H1 (cell line): ENCODE measurements around the gene BSG. TPM values are rescaled to one million over a fixed set of nuclear protein-coding genes. Genes with fewer than 3 reads are reported as not detected.

Experiments used
- CBX5 ChIP-seq: fragments of 300-800, 300-1000 bp; sonication (generic); IDR thresholded peaks from 2 replicates; pipeline ENCODE4 v1.7.1; 2016; ENCODE audit warnings: antibody characterized with exemption, low read length, low read depth
- CEBPB ChIP-seq: IDR thresholded peaks from 2 replicates; pipeline ENCODE4 v1.6.1; 2012; ENCODE audit warnings: low read depth, low read length
- EGR1 ChIP-seq: IDR thresholded peaks from 2 replicates; pipeline ENCODE4 v1.6.1; 2011; ENCODE audit warnings: low read depth, low read length, borderline replicate concordance
- GTF2F1 ChIP-seq: IDR thresholded peaks from 2 replicates; pipeline ENCODE4 v1.6.1; 2012; ENCODE audit warnings: low read depth, low read length, improper control_type of control experiment, borderline replicate concordance
- PHF8 ChIP-seq: fragments of 200-600 bp; sonication (generic); conservative IDR thresholded peaks from 2 replicates; pipeline ENCODE4 v1.7.1; 2012; ENCODE audit warnings: low read depth, mild to moderate bottlenecking, inconsistent platforms, low read length, moderate library complexity
- POLR2AphosphoS5 ChIP-seq: IDR thresholded peaks from 2 replicates; pipeline ENCODE4 v1.6.1; 2011; ENCODE audit warnings: low read depth, low read length
- RXRA ChIP-seq: IDR thresholded peaks from 2 replicates; pipeline ENCODE4 v1.6.1; 2011; ENCODE audit warnings: low read depth, mild to moderate bottlenecking, low read length, moderate library complexity; ENCODE audit not compliant: insufficient read depth
- SP2 ChIP-seq: IDR thresholded peaks from 2 replicates; pipeline ENCODE4 v1.6.1; 2012; ENCODE audit warnings: mild to moderate bottlenecking, low read length, inconsistent platforms
- TAF1 ChIP-seq: IDR thresholded peaks from 2 replicates; pipeline ENCODE4 v1.6.1; 2011; ENCODE audit warnings: mild to moderate bottlenecking, low read depth, low read length
- TBP ChIP-seq: IDR thresholded peaks from 2 replicates; pipeline ENCODE4 v1.6.1; 2011; ENCODE audit warnings: low read depth, low read length, improper control_type of control experiment
- polyA plus RNA-seq, 7 experiments: library from polyadenylated mRNA; depleted of rRNA in 3 of 7; stranded (reverse) in 5 of 7; unstranded in 2 of 7; fragments of >200 nt in 5 of 7; fragments of 200-250 nt in 2 of 7; gene quantifications; 1 replicate in 5 of 7; 2 replicates in 1 of 7; 4 replicates in 1 of 7; pipeline versions ENCODE4 v1.2.1 to v1.2.3, GENCODE V29; 2011 to 2013; ENCODE audit warnings: missing spikeins in 2 of 7, mixed read lengths in 2 of 7
- total RNA-seq: library from RNA; stranded (reverse); fragmentation: NEBNext Ultra II Directional; extraction: Animal tissue kit (Norgen Biotek cat#: 25700); gene quantifications from 2 replicates; pipeline ENCODE4 v1.2.1, GENCODE V29; 2021

Gene BSG
- total and polyA plus RNA-seq, 2 of the 8 experiments (the other 6 are each of a cell fraction or from before 2014, with no cell fraction given) = 726 to 1,055 TPM

DNA sequence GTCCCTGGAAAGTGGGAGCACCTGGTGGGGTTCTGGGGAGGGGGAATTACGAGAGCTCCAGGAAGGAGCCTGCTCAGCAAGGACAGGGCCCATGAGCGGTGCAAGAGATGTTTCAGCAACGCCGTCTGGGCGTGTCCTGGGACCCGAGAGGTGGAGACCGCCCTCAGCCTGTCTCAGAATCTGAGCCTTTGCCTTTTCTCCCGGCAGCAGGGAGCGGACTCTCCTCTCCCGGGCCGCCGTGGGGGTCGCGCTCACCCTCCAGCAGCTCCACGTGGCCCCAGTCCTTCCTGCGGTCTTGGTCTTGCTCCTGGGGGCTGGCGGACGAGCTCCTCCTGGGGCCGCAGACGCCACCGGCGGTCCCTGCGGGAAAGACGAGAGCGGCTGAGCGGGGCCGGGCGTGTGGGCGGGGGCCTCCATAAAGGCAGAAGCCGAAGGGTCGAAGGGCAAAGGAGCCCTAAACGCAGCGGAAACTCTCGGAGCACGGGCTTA lies 60.2 kb downstream of the BSG start (continued):
- TF ChIP-seq GTF2F1 (no peak), TAF1 (peak; percentile 41), EGR1 (no peak), PHF8 (no peak), POLR2AphosphoS5 (no peak), RXRA (no peak), CBX5 (no peak), TBP (no peak), CEBPB (no peak), SP2 (no peak)

Other genes with a start within 250 kb of the BSG start
- 45.7 and 48.3 TPM in 2 replicates for gene MIER2, start 227.8 kb upstream of the BSG start, total RNA-seq
- 30.3 and 53.1 TPM in 2 replicates for gene MIER2, start 227.8 kb upstream of the BSG start, polyA plus RNA-seq (2011; rRNA removed)
- gene C2CD4C, start 163.4 kb upstream of the BSG start, total RNA-seq = 6.3 and 6.6 TPM in 2 replicates
- 3.8 and 7.8 TPM in 2 replicates for gene C2CD4C, start 163.4 kb upstream of the BSG start, polyA plus RNA-seq (2011; rRNA removed)
- 3.5 and 4.4 TPM in 2 replicates for gene SHC2, start 111.6 kb upstream of the BSG start, total RNA-seq
- gene SHC2, start 111.6 kb upstream of the BSG start, polyA plus RNA-seq (2011; rRNA removed) = 7.3 and 11.3 TPM in 2 replicates
- gene MADCAM1, start 76.1 kb upstream of the BSG start, total RNA-seq = 3.0 and 3.1 TPM in 2 replicates
- 2.3 and 5.3 TPM in 2 replicates for gene MADCAM1, start 76.1 kb upstream of the BSG start, polyA plus RNA-seq (2011; rRNA removed)
- gene TPGS1, start 65.1 kb upstream of the BSG start, total RNA-seq = 9.1 and 10.2 TPM in 2 replicates
- 10.6 and 11.8 TPM in 2 replicates for gene TPGS1, start 65.1 kb upstream of the BSG start, polyA plus RNA-seq (2011; rRNA removed)
- gene CDC34, start 40.8 kb upstream of the BSG start, total RNA-seq = 129 and 133 TPM in 2 replicates
- 95.9 and 152 TPM in 2 replicates for gene CDC34, start 40.8 kb upstream of the BSG start, polyA plus RNA-seq (2011; rRNA removed)
- 0.32 and 0.59 TPM in 2 replicates for gene GZMM, start 28.5 kb upstream of the BSG start, total RNA-seq
- gene GZMM, start 28.5 kb upstream of the BSG start, polyA plus RNA-seq (2011; rRNA removed) = 0.09 and 0.19 TPM in 2 replicates
- gene HCN2, start 17.3 kb downstream of the BSG start, total RNA-seq = 3.6 and 4.0 TPM in 2 replicates
- gene HCN2, start 17.3 kb downstream of the BSG start, polyA plus RNA-seq (2011; rRNA removed) = 1.0 and 1.9 TPM in 2 replicates
- gene POLRMT, start 60.9 kb downstream of the BSG start, total RNA-seq = 110 and 111 TPM in 2 replicates
- gene POLRMT, start 60.9 kb downstream of the BSG start, polyA plus RNA-seq (2011; rRNA removed) = 93.0 and 119 TPM in 2 replicates
- gene FGF22, start 67.3 kb downstream of the BSG start, total RNA-seq = 1.7 and 1.9 TPM in 2 replicates
- 0.44 and 0.99 TPM in 2 replicates for gene FGF22, start 67.3 kb downstream of the BSG start, polyA plus RNA-seq (2011; rRNA removed)
- gene RNF126, start 90.6 kb downstream of the BSG start, total RNA-seq = 64.7 and 68.0 TPM in 2 replicates
- gene RNF126, start 90.6 kb downstream of the BSG start, polyA plus RNA-seq (2011; rRNA removed) = 21.8 and 56.5 TPM in 2 replicates
- gene FSTL3, start 103.8 kb downstream of the BSG start, total RNA-seq = 7.5 and 8.1 TPM in 2 replicates
- gene FSTL3, start 103.8 kb downstream of the BSG start, polyA plus RNA-seq (2011; rRNA removed) = 11.8 and 18.4 TPM in 2 replicates
- gene PRSS57, start 122.9 kb downstream of the BSG start, total RNA-seq = not detected in 2 replicates
- 0.09 TPM in 1 of 2 replicates, not detected in the other for gene PRSS57, start 122.9 kb downstream of the BSG start, polyA plus RNA-seq (2011; rRNA removed)
- gene PALM, start 136.3 kb downstream of the BSG start, total RNA-seq = 16.5 TPM in 2 replicates
- 5.7 and 13.0 TPM in 2 replicates for gene PALM, start 136.3 kb downstream of the BSG start, polyA plus RNA-seq (2011; rRNA removed)
- 0.43 and 0.54 TPM in 2 replicates for gene MISP, start 178.5 kb downstream of the BSG start, total RNA-seq
- gene MISP, start 178.5 kb downstream of the BSG start, polyA plus RNA-seq (2011; rRNA removed) = 0.45 and 0.52 TPM in 2 replicates
- gene PTBP1, start 224.9 kb downstream of the BSG start, total RNA-seq = 873 and 888 TPM in 2 replicates
- 528 and 645 TPM in 2 replicates for gene PTBP1, start 224.9 kb downstream of the BSG start, polyA plus RNA-seq (2011; rRNA removed)
- 66.2 and 71.7 TPM in 2 replicates for gene PLPPR3, start 249.4 kb downstream of the BSG start, total RNA-seq
- 76.4 and 109 TPM in 2 replicates for gene PLPPR3, start 249.4 kb downstream of the BSG start, polyA plus RNA-seq (2011; rRNA removed)